Stimulated activated naive CD4-positive, alpha-beta T cell (primary cell): ENCODE results near the gene DBN1.
"Not testable (repeated sequence)": the region's sequence is repeated elsewhere in the genome, so short reads cannot be mapped to it uniquely, and the experiment has no call there.

ENCODE experiments used
- DNase-seq, 6 experiments: peaks; one replicate each; lab custom pipeline; 2025; lab: John Stamatoyannopoulos, UW

Gene DBN1

DNA sequence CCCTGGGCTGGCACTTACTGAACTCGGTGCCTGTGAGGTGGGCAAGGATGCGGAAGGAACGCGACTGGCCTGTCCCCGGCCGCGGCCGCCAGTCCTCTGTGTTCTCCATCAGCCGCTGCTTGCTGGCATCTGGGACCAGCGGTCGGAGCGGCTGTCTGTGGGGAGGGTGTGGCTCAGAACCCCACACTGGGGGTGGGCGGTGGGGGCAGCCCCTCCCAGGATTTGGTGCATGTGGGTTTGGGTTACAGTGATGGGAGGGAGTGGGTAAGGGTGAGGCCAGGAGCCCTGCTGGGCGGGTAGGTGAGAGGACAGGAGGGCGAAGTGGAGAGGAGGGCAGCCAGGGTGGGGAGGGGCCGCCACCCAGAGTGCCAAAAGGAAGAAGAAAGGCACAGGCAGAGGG lies 17.6 kb upstream of the DBN1 start:
- DNase-seq = no peak

DNA sequence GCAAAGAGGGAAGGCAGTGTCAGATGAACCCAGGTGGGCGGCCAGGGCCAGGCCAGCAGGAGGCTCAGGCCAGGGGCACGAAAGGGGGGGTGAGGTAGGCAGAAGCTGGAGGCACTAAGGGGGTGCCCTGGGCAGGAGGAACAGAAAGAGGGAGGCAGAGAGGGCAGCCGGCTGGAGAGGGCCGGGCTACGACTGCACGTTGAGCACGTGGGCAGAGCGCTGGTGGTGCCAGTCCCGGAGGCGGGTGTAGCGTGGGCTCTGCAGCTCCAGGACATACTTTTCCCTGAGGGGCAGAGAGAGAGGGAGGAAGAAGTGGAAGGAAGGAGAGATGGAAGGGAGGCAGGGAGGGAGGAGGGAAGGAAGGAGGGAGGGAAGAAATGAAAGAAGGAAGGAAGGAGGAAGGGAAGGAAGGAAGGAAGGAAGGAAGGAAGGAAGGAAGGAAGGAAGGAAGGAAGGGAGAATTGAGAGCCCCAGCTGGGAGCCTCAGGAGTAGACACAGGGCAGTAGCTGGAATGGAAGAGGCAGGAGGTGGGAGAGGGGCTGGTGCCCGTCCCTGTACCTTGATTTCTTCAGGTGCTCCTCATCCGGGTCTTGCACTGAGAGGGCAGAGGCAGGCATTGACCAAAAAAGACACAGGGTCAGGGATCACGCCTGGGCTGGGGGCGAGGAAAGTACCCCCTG lies 17.0 kb upstream of the DBN1 start:
- DNase-seq = no peak

DNA sequence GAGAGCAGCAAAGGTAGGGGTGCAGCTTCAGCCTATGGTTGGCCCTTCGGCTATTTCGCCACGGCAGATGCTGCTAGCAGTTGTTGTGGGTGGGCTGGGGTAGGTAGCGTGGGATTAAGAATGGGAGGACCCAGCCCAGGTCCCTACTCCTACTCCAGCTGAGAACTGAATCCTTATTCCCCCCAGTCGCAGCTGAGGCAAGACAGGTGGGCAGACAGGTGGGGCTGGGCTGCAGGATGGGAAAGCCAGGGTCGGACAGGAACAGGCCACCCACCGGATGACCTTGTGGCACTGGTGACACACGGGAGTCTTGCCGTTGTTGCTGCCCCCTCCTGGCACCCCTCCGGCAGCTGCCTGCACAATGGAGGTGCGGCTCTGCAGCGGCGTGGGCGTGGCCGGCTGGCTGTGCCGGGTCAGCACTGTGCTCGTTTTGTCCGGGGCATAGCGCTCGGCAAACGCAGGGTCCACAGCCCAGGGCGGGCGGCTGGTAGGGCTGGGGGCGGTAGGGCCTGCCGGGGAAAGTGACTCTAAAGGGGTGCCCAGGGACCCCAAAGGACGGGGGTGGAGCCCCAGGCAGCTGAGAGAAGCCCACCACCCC lies 15.8 kb upstream of the DBN1 start:
- DNase-seq = no peak

DNA sequence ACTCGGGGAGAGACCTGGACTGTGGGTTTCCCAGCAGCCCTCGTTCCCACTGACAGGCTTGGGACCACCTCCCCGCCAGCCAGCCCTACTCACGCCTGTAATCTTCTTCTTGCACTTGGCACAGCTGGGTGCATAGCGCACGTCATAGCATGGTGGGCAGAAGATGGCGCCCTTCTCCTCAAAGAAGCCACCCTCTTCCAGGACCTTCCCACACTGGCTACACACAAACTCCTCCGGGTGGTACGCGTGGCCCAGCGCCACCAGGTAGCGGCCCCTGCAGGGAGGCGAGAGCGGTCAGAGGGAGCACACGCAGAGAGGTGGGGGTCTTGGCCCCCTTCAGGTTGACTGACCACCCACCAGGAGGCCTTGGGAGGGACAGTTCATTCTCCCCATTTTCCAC lies 14.5 kb upstream of the DBN1 start:
- DNase-seq = no peak

DNA sequence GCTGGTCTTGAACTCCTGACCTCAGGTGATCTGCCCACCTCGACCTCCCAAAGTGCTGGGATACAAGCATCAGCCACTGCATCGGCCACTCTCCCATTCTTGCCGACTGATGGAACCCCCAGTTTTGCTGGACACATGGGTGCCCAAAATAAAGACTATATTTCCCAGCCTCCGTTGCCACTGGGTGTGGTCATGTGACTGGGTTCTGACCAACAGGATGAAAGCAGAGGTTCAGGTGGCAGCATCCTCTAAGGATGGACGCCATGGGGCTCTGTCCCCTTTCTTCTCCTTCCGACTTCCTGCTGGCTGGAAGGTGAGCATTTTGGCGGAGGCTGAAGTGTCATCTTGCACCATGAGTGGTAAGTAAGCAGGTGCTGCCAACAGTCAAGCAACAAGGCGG lies 13.7 kb upstream of the DBN1 start:
- DNase-seq = no peak

DNA sequence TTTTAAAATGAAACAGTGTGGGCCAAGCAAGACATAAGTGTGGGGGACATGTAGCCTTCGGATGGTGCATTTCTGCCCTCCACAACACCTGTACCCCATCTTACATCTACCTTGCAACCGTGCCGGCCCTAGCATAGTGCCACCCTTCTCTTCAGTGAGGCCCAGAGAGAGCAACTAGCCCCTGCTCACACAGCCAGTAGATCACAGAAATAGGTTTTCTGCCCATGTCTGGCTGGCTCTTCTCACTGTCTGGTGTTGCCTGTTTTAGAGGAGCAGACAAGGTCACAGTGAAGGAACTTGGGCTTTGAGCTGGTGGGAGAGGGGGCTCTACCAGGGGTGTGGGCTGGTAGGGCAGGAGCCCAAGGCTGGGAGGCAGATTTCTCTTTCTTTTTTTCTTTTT lies 12.8 kb upstream of the DBN1 start:
- DNase-seq = no peak

DNA sequence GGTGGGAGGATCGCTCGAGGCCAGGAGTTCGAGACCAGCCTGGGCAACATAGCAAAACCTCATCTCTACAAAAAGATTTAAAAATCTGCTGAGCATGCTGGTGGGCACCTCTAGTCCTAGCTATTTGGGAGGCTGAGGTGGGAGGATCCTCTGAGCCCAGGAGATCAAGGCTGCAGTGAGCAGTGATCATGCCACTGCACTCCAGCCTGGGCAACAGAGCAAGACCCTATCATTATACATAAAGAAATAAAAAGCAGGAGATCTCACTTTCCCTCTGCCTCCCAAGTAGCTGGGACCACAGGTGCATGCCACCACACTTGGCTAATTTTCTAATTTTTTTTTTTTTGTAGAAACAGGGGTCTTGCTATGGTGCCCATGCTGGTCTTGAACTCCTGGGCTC lies 12.3 kb upstream of the DBN1 start:
- DNase-seq = not testable (repeated sequence)

DNA sequence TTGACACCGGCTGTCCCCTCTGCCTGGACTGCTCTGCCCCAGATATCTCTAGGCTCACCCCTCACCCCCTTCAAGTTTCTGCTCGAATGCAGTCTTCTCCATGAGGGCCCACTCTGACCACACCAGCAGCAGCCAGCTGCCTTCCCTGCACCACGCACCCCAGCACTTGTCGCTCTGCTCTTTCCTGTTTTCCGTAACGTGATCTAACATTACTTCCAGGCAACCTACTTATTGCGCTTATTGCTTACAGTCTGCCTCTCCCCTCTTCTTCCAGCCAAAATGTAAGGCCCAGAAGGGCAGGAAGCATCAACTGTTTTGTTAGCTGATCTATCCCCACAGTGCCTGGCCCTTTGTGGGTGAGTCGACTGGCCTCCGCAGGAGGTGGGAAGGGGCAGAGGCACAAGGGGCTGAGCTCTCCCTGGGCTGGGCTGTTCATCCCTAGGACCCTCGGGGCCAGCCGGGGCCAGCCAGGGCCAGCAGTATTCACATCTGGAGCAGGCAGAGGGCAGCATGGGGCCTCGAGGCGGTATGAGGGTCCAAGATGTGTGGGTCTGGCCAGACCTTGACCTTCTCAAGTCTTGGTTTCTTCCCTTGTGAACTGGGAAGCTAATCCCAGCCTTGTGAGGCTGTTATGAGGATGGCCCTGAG lies 11.6 kb upstream of the DBN1 start:
- no peak for DNase-seq

DNA sequence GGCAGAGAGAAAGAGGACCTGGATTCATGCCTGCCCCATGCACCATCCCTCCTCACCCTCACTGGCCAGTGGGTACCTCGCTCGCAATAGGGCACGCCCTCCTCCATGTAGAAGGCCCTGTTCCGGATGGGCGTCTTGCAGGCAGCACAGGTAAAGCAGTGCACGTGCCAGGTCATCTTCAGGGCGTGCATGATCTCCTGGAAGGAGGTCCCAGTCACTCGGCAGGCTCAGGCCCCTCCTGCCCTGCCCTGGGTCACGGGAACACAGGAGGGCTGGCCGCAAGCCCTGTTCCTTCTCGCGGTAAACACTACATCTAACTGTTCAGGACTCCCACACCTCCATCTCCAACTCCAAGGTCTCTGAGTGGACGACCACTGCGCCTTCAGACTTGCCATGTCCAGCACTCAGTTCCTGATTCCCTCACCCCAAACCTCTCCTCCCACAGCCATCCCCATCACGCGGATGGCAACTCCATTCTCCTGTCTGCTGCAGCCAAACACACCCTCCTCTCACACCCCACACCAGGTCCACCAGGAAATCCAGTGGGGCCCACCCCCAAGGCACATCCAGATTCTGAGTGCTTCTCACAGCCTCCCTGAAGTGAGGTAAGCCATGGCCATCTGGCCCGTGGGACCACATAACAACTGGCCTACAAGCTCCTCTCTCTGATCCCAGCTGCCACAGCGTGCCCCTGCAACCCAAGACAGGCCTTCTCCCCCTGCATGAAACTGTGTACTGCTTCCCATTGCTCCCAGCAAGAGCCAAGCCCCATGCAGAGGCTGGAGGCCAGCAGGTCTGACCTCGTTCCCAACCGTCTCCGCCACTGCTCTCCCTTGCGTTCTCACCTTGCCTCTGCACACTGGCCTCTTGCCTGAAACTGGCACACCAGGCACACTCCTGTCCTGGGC lies 10.8 kb upstream of the DBN1 start:
- no peak for DNase-seq

DNA sequence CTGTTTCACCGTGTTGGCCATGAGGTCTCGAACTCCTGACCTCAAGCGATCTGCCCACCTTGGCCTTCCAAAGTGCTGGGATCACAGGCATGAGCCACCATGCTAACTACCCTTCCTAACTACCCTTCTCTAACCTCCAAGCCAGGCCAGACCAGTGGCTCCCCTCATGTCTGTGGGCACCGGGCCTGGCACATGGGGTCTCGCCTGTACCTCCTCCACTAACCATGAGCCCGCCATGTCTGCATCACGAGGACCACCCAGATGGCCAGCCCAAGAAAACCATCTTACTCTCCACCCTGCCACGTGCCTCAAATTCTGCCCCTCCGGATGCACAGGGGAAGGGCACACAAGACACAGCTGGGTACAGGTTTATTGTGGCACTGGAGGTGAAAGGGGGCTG lies 9.6 kb upstream of the DBN1 start:
- DNase-seq = no peak

DNA sequence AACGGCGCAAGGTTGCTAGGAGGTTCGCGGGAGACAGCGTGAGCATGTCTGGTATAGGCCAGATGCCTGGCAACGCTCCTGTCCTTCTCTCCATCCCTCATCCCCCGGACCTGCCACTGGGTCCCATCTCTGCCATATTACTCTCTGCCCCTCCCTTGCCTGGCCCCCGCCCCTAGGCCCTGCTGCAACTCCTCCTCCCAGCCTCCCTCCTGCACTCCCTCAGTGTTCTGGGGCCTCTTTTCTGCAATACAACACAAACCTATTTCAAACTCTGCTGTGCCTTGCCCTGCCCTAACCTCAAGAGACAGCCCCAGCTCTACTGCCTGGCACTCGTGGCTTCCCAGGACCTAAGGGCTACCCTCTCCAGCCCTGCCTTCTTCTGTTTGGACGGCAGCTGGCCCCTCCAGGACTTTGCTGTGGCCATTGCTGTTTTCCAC lies 8.9 kb upstream of the DBN1 start:
- no peak for DNase-seq

DNA sequence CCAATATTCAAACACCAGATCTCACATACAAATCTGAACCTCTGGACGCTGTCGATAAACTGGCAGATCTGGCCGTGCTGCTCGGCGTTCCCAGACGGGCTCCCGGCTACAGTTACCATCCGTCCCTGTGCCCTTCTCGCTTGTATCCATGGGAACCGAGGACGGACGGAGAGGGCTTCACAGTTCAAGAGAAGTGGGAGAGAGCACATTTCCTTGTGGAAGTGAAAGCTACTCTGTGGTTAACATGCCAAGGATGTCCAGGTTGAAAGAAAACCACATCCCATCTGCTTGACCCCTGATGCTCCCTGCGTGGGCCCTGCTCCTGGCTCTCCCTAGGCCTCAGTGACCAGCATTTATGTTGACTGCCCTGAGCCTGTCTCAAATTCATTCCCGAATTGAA lies 6.3 kb upstream of the DBN1 start:
- no peak for DNase-seq

DNA sequence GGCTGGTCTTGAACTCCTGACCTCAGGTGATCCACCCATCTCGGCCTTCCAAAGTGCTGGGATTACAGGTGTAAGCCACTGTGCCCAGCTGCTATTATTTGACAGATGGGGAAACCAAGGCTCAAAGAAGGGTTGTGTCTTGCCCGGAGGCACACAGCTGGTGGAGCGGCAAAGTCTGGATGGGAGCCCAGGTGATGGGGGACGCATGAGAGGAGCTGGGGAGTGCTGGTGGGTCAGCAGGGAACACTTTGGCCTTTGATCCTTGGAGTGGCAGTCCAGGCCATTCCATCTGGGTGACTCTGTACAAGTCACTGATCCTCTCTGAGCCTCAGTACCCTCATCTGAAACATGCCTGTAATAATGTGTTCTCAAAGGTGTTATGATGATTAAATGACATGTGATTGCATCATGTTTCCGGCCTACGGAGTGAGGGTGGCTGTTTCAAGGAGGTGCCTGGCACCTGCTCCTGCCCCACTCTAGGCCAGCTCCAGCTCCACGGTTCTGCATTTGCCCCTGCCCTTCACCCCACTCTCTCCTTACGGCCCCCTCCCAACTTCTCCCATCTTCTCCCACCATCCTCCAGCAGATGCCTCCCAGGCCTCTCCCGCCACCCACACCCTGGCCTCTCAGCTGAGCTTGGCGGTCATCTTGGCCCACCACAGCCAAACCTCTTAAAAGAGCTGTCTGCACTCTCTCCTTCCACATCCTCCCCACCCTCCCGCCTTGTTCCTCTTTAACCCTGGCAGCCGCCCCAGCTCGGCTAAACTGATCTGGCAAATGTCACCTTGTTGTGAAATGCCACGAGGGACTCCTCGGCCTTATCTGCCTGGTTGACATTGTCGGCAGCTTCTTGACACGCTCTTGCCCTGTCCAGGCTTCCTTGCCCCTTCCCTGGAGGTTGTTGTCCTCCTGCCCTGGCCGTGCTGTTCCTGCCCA lies 5.5 kb upstream of the DBN1 start:
- peak in 2 of 6 experiments; percentile 42 to 43 for DNase-seq

DNA sequence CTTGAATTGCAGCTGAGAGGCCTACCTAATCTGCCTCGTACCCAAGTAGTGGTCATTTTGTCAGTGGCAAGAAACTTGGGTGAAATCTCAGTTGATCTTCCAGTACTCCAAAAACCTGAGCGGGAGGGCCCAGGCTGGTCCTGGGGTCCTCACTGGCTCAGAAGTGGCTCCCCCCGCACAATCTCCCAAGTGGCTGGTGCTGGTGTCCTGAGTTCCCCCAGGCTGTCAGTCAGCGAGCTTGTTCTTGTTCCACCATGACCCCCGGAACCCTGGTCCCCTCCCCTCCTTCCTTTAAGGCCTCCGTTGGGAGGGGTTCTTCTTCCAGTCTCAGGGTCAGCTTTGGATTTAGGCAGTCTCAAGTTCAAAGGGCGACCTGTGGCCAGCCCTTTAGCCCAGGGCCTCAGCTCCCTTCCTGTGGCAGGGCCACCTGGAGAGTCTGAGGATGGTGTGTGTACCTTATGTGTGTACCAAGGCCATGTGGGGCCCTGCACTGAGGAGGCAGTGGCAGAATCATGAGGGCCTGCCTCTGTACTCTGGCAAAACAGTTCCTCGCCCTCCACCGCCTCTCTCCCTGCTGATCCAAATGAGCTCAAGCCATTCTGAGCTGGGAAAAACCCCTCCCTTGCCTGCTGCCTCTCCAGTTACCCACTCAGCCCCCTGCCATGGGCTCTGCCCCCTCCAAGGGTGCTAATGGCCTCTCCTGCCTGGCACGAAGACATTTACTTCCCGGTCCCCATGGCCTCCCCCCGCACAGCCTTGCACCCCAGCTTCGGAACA lies 4.5 kb upstream of the DBN1 start:
- DNase-seq = no peak

DNA sequence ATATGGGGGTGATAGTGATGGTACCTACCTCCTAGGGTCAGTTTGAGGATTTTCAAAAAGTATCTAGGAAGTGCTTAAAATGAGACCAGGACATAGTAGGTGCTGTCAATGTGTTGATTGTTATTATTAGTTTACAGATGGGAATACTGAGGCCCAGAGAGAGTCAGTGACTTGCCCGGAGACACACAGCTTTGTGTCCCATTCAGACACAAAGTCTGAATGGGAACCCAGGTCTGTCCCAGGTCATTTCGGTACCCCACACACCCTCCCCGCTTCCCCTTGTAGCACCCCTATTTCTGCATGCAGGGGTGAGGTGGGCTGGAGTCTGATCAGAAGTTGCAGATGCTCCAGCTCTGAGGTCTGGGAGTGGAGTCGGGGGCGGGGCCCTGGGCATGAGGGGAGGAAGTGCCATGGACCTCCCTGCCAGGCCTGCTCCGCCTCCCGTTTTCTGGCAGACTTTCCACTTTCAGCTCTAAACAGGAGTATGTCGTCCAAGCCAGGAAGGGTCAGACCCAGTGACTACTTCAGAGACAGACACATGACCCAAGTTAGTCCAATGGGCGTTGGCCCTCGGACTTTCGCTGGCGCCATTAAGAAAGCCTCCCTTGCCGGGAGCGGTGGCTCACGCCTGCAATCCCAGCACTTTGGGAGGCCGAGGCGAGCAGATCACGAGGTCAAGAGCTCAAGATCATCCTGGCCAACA lies 3.2 kb upstream of the DBN1 start:
- no peak for DNase-seq

DNA sequence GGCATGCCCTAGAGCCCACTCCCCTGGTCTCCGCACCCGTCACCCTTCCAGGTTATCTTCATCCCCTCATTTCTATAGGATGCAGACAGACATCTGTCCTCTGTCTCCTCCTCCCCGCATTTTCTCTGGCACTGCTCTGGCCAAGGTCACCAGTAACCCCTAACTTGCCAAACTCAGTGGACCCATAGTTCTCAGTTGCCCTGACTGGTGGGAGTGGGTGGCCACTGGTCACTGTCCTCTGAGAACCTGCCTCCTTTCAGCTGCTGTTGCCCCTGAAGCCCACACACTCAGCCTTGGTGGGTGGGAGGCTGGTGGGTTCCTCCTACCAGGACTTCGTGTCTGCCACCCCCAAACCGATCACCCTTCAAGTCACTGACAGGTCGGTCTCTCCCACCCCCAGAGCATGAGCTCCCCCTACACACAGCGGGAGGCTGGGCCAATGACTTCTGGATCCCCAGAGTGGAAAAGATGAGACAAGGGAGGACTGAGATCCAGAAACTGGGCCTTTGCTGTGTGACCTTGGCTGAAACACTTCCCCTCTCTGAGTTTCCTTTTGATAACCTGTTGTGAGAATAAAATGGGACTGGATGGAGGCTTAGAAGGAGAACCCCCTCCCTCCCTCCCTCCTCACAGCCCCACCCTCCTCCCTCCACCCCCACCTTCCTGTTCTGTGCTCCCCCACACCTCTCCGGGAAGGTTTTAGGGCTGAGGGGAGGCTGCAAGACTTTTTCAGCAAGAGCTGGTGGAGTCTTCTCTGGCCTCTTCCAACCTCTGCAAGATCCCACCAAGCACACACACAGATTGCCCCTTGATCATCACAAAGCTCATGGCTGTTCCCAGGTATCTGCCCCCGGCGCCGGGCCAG lies 2.4 kb upstream of the DBN1 start:
- DNase-seq = no peak

DNA sequence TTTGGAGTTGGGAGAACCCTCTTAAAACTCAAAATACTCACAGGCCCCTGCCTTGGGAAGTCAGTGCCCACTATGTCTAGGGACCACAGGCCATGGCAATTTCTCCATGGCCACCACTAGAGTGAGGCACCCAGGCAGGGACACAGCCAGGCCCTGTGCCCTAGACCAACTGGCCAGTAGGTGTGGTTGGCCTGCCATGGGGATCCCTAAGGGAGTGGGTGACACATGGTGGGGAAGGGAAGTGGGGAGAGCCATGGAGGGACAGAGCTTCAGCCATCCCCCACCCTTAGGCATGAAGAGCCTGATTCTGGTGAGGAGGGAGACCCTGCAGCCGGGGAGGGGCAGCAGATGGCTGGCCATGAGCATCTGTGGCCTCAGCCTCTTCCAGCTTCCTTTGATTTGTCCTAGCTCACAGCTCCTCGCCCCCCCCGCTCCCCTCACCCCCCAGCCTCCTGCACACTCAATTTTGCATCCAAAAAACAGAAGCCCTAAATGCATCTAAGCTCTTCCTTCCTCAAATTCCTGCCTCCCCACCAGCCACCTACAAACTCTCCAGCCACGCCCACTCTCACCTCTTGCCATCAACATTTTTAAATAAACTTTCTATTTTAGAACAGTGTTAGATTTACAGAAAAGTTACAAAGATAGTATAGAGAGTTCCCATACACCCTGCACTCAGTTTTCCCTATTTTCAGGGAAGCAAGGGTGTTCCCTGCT lies 1.6 kb upstream of the DBN1 start:
- no peak for DNase-seq

DNA sequence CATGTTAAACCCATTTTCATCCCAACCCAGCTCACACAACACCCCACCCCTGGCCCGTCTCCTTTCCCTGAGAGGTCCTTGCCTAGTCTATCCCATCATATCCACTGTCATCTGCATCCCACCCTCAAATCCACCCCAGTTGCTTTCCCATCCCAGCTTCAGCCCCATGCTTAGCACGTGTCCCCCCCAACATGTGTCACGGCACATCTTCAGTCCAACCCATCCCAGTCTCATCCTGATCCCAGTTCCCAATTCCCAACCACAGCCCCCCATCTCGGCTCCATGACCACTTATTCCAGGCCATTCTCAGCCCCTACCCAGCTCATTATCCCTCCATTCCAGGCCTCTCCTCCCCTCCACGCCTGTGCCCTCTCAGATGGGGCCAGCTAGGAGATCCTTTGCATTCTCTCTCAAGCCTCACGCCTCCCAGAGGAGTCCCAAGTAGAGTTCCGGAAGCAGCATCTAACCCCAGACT lies 605 bp upstream of the DBN1 start:
- DNase-seq = no peak
